Stimulated activated CD4-positive, alpha-beta T cell treated with anti-CD3 and anti-CD28 coated beads, Interleukin-1b, Interleukin-23, amount 100 ng/mL, for 24 hours (primary cell): Measurements from ENCODE around the gene PDCD10.
A peak's percentile ranks its signal among the peaks of the same experiment; 100 is the strongest.

ENCODE experiments used
- DNase-seq, 4 experiments: peaks; one replicate each; pipeline ENCODE4 v3.0.0-alpha.2; 2020; ENCODE audit warnings: low read depth in 4 of 4, low spot score in 1 of 4

The PDCD10 gene

GRCh38 chr3:167735233-167736138, 794 bp upstream of the PDCD10 start, which contains the start of gene SERPINI1:
TSS of gene SERPINI1 (plus strand) at chr3:167735721. CDS start at chr3:167789129, 53,408 bp downstream.
- peak; percentile 39 to 71 (median 58) for DNase-seq

GRCh38 chr3:167733961-167734497, 663 bp downstream of the PDCD10 start:
- DNase-seq, result no peak

- DNase-seq, result no peak
These were observed 2.2 kb downstream of the PDCD10 start for GRCh38 chr3:167732313-167733065.

- DNase-seq, result no peak
These were observed 3.3 kb downstream of the PDCD10 start for GRCh38 chr3:167731393-167731792.

- no peak for DNase-seq
These were observed 5.1 kb downstream of the PDCD10 start for GRCh38 chr3:167729591-167729990.

GRCh38 chr3:167728632-167729323, 5.9 kb downstream of the PDCD10 start:
- DNase-seq, result no peak

- no peak for DNase-seq
These were observed 6.5 kb downstream of the PDCD10 start for GRCh38 chr3:167728176-167728575.

GRCh38 chr3:167723872-167724271, 10.8 kb downstream of the PDCD10 start:
- DNase-seq, result no peak

GRCh38 chr3:167723025-167723512, 11.6 kb downstream of the PDCD10 start:
- DNase-seq, result no peak

GRCh38 chr3:167718582-167718981, 16.1 kb downstream of the PDCD10 start:
- DNase-seq, result no peak

GRCh38 chr3:167716920-167717319, 17.8 kb downstream of the PDCD10 start:
- no peak for DNase-seq

GRCh38 chr3:167714871-167715270, 19.8 kb downstream of the PDCD10 start:
- no peak for DNase-seq

GRCh38 chr3:167712445-167712844, 22.2 kb downstream of the PDCD10 start:
- no peak for DNase-seq

GRCh38 chr3:167711439-167711838, 23.3 kb downstream of the PDCD10 start:
- DNase-seq, result no peak

GRCh38 chr3:167710552-167710951, 24.1 kb downstream of the PDCD10 start:
- DNase-seq, result no peak

GRCh38 chr3:167709690-167710089, 25.0 kb downstream of the PDCD10 start:
- DNase-seq, result no peak

- no peak for DNase-seq
These were observed 28.9 kb downstream of the PDCD10 start for GRCh38 chr3:167705840-167706239.

GRCh38 chr3:167700926-167701325, 33.8 kb downstream of the PDCD10 start:
- no peak for DNase-seq

- DNase-seq, result no peak
These were observed 34.6 kb downstream of the PDCD10 start for GRCh38 chr3:167700046-167700445.

- DNase-seq, result no peak
These were observed 40.6 kb downstream of the PDCD10 start for GRCh38 chr3:167694121-167694520.

GRCh38 chr3:167691366-167691765, 43.3 kb downstream of the PDCD10 start:
- no peak for DNase-seq
